Stimulated activated CD8-positive, alpha-beta memory T cell treated with anti-CD3 and anti-CD28 coated beads, Interleukin-4, amount 100 ng/mL, for 24 hours (primary cell): ENCODE results near the gene ARHGEF28.

Source experiments
- DNase-seq: peaks from one replicate; pipeline ENCODE4 v3.0.0-alpha.2; 2020; ENCODE audit warnings: low read depth

Gene ARHGEF28

GRCh38 chr5:73777192-73777591, 151.2 kb downstream of the ARHGEF28 start:
- no peak for DNase-seq

GRCh38 chr5:73780302-73781080, 154.5 kb downstream of the ARHGEF28 start:
- DNase-seq = no peak

GRCh38 chr5:73781107-73781768, 155.2 kb downstream of the ARHGEF28 start:
- no peak for DNase-seq

- DNase-seq = no peak
Measured at GRCh38 chr5:73783828-73784227, 157.8 kb downstream of the ARHGEF28 start.

GRCh38 chr5:73786043-73786831, 160.2 kb downstream of the ARHGEF28 start:
- DNase-seq = no peak

GRCh38 chr5:73789851-73790281, 163.9 kb downstream of the ARHGEF28 start:
- DNase-seq = no peak

- DNase-seq = no peak
Measured at GRCh38 chr5:73791389-73791788, 165.4 kb downstream of the ARHGEF28 start.

GRCh38 chr5:73792687-73793320, 166.8 kb downstream of the ARHGEF28 start:
- peak; percentile 30 for DNase-seq

- DNase-seq = no peak
Measured at GRCh38 chr5:73793911-73794310, 167.9 kb downstream of the ARHGEF28 start.

- peak; percentile 2 for DNase-seq
Measured at GRCh38 chr5:73796164-73797131, 170.5 kb downstream of the ARHGEF28 start.

GRCh38 chr5:73797132-73797510, 171.1 kb downstream of the ARHGEF28 start:
- DNase-seq = no peak

GRCh38 chr5:73799401-73799972, 173.5 kb downstream of the ARHGEF28 start:
- no peak for DNase-seq

GRCh38 chr5:73801686-73802085, 175.7 kb downstream of the ARHGEF28 start:
- DNase-seq = no peak

- DNase-seq = no peak
Measured at GRCh38 chr5:73805449-73805848, 179.5 kb downstream of the ARHGEF28 start.

- no peak for DNase-seq
Measured at GRCh38 chr5:73808911-73809310, 182.9 kb downstream of the ARHGEF28 start.

- no peak for DNase-seq
Measured at GRCh38 chr5:73810429-73810828, 184.4 kb downstream of the ARHGEF28 start.

- DNase-seq = no peak
Measured at GRCh38 chr5:73812457-73812856, 186.5 kb downstream of the ARHGEF28 start.

GRCh38 chr5:73812962-73813588, 187.1 kb downstream of the ARHGEF28 start:
- no peak for DNase-seq

- no peak for DNase-seq
Measured at GRCh38 chr5:73814233-73814846, 188.3 kb downstream of the ARHGEF28 start.

- no peak for DNase-seq
Measured at GRCh38 chr5:73815631-73816030, 189.6 kb downstream of the ARHGEF28 start.
